Dendritic cell treated with granulocyte-macrophage colony-stimulating factor and Interleukin-4, amounts not matched to agents 40 ng/mL and 50 ng/mL, for 4 days (primary cell): ENCODE results near the gene KPNA3.
"Not testable (repeated sequence)": the region's sequence is repeated elsewhere in the genome, so short reads cannot be mapped to it uniquely, and the experiment has no call there.

Source experiments
- H3K27ac Mint-ChIP-seq: one replicate; pipeline ENCODE4 v1.8.0; 2022; ENCODE audit warnings: mild to moderate bottlenecking, mixed read lengths
- H3K27me3 Mint-ChIP-seq: one replicate; pipeline ENCODE4 v1.8.0; 2022; ENCODE audit warnings: mild to moderate bottlenecking, mixed read lengths
- H3K36me3 Mint-ChIP-seq: one replicate; pipeline ENCODE4 v1.8.0; 2022; ENCODE audit warnings: low read depth, mixed read lengths
- H3K4me1 Mint-ChIP-seq: one replicate; pipeline ENCODE4 v1.8.0; 2022; ENCODE audit warnings: low read depth, mixed read lengths
- H3K4me3 Mint-ChIP-seq: one replicate; pipeline ENCODE4 v1.8.0; 2022; ENCODE audit warnings: mild to moderate bottlenecking, moderate library complexity, mixed read lengths
- H3K9me3 Mint-ChIP-seq: one replicate; pipeline ENCODE4 v1.8.0; 2022; ENCODE audit warnings: mixed read lengths
- intact Hi-C: fragments of 100-400 bp; cut with micrococcal nuclease; formaldehyde crosslinking; loops from one replicate; pipeline ENCODE4 v1.15.0; 2022

Gene KPNA3

DNA sequence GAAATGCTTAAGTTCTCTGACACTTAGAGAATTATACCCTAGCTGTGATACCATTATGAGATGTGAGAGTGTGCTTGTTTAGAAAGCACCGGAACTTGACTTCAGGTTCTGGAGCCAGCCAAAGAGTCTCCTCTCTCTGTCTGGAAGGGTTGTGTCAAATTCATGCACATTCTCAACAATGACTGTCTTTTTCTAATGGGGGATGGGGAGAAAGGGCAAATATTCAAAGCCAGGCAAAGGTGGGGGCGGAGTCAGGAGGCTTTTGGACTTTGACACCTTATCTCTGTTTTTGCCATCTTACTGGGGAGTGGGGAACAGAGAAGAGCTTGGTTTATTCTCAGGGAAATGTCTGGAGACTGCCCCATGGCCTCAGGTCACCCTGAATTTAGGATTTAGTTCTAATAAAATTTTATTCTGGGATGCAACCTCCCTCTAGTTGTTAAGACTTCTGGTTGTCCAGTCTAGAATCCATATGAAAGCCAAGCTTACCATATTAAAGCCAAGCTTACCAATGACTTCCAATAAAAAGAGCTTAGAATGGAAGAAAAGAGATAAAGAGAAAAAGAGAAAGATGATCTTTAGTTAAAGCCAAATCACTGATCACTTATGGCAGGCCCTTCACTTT, 28.2 kb upstream of the KPNA3 start:
- Mint-ChIP-seq H3K4me3 (no peak overlapping the region), H3K27me3 (peaks cover 3% of the 10 kb centered on the region), H3K9me3 (no peaks in the 10 kb centered on the region), H3K36me3 (no peaks in the 10 kb centered on the region), H3K4me1 (no peaks in the 10 kb centered on the region), H3K27ac (no peak overlapping the region)
- intact Hi-C loops, result no loop called here

- H3K27me3 Mint-ChIP-seq, H3K4me1 Mint-ChIP-seq, H3K4me3 Mint-ChIP-seq, H3K36me3 Mint-ChIP-seq, H3K9me3 Mint-ChIP-seq, H3K27ac Mint-ChIP-seq, intact Hi-C loops: not testable (repeated sequence)
These were observed 23.6 kb upstream of the KPNA3 start for GRCh38 chr13:49816047-49816446.

GRCh38 chr13:49814551-49815270, 22.2 kb upstream of the KPNA3 start:
- intact Hi-C loops, result no loop called here
- Mint-ChIP-seq H3K27me3 (peaks cover 1% of the 10 kb centered on the region), H3K27ac (no peak overlapping the region), H3K4me3 (no peak overlapping the region), H3K36me3 (no peaks in the 10 kb centered on the region), H3K4me1 (no peaks in the 10 kb centered on the region), H3K9me3 (no peaks in the 10 kb centered on the region)

GRCh38 chr13:49812812-49813211, 20.3 kb upstream of the KPNA3 start:
- Mint-ChIP-seq H3K27ac (no peak overlapping the region), H3K4me1 (no peaks in the 10 kb centered on the region), H3K36me3 (no peaks in the 10 kb centered on the region), H3K4me3 (no peak overlapping the region), H3K27me3 (peaks cover 1% of the 10 kb centered on the region), H3K9me3 (no peaks in the 10 kb centered on the region)
- intact Hi-C loops, result no loop called here

GRCh38 chr13:49811527-49811908, 19.0 kb upstream of the KPNA3 start:
- Mint-ChIP-seq H3K36me3 (no peaks in the 10 kb centered on the region), H3K27me3 (peaks cover 2% of the 10 kb centered on the region), H3K9me3 (no peaks in the 10 kb centered on the region), H3K27ac (no peak overlapping the region), H3K4me1 (no peaks in the 10 kb centered on the region), H3K4me3 (no peak overlapping the region)
- intact Hi-C loops, result no loop called here

- intact Hi-C loops, result no loop called here
- Mint-ChIP-seq H3K9me3 (no peaks in the 10 kb centered on the region), H3K36me3 (no peaks in the 10 kb centered on the region), H3K4me3 (no peak overlapping the region), H3K27ac (no peak overlapping the region), H3K4me1 (no peaks in the 10 kb centered on the region), H3K27me3 (peaks cover 2% of the 10 kb centered on the region)
These were observed 18.4 kb upstream of the KPNA3 start for GRCh38 chr13:49810567-49811526.

- H3K9me3 Mint-ChIP-seq, result no peaks in the 10 kb centered on the region
- H3K4me1 Mint-ChIP-seq, result no peaks in the 10 kb centered on the region
- no peak overlapping the region for H3K27ac Mint-ChIP-seq
- intact Hi-C loops, result no loop called here
- H3K27me3 Mint-ChIP-seq, result peaks cover 2% of the 10 kb centered on the region
- H3K4me3 Mint-ChIP-seq, result no peak overlapping the region
- H3K36me3 Mint-ChIP-seq, result no peaks in the 10 kb centered on the region
These were observed 15.2 kb upstream of the KPNA3 start for GRCh38 chr13:49807681-49808080.

- Mint-ChIP-seq H3K27me3 (peaks cover 4% of the 10 kb centered on the region), H3K9me3 (no peaks in the 10 kb centered on the region), H3K27ac (no peak overlapping the region), H3K36me3 (no peaks in the 10 kb centered on the region), H3K4me3 (no peak overlapping the region), H3K4me1 (no peaks in the 10 kb centered on the region)
- intact Hi-C loops, result no loop called here
These were observed 13.6 kb upstream of the KPNA3 start for GRCh38 chr13:49806126-49806536.

- H3K27ac Mint-ChIP-seq, result not testable (repeated sequence)
These were observed 10.6 kb upstream of the KPNA3 start for GRCh38 chr13:49803047-49803446.

GRCh38 chr13:49802426-49802825, 9.9 kb upstream of the KPNA3 start:
- H3K9me3 Mint-ChIP-seq, result no peaks in the 10 kb centered on the region
- intact Hi-C loops, result no loop called here
- H3K4me1 Mint-ChIP-seq, result no peaks in the 10 kb centered on the region
- no peaks in the 10 kb centered on the region for H3K36me3 Mint-ChIP-seq
- peaks cover 5% of the 10 kb centered on the region for H3K27me3 Mint-ChIP-seq
- H3K27ac Mint-ChIP-seq, result no peak overlapping the region
- H3K4me3 Mint-ChIP-seq, result no peak overlapping the region

More at GRCh38 chr13:49803047-49803446, 10.6 kb upstream of the KPNA3 start:
- H3K4me3 Mint-ChIP-seq, H3K4me1 Mint-ChIP-seq, H3K36me3 Mint-ChIP-seq, intact Hi-C loops, H3K27me3 Mint-ChIP-seq, H3K9me3 Mint-ChIP-seq: not testable (repeated sequence)

GRCh38 chr13:49791711-49792549, 552 bp downstream of the KPNA3 start:
- Mint-ChIP-seq H3K4me3 (peak overlapping the region; percentile 87), H3K27ac (peak overlapping the region; percentile 93), H3K9me3 (no peaks in the 10 kb centered on the region), H3K27me3 (no peaks in the 10 kb centered on the region), H3K4me1 (peaks cover 33% of the 10 kb centered on the region), H3K36me3 (peaks cover 14% of the 10 kb centered on the region)
- intact Hi-C loops, result loop anchor here (5.0 kb wide), 2 partner anchors 100 to 205 kb away; partner anchors contain the start of genes EBPL and TRIM13

DNA sequence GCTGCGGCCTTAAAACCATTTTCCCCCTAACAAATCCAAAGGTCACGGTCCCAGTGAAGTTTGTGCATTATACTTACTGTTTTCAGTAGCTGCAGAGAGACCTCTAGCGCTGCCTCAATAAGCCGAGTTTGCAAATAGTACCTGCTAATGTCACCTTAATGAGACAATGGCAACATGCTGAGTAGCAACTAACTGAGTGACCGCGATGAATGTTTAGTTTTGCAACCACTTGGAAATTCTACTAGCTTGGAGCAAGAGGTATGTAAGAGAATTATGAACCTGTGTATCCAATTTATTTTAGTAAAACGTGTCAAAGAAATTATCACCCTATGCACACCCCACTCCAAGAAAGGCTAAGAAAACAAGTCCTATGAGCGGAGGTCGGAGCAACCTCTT, 1.2 kb downstream of the KPNA3 start:
- Mint-ChIP-seq H3K4me3 (peak overlapping the region; percentile 74), H3K27me3 (no peaks in the 10 kb centered on the region), H3K4me1 (peaks cover 40% of the 10 kb centered on the region), H3K9me3 (no peaks in the 10 kb centered on the region), H3K36me3 (peaks cover 14% of the 10 kb centered on the region), H3K27ac (peak overlapping the region; percentile 93)
- intact Hi-C loops, result loop anchor here (5.0 kb wide), 2 partner anchors 99 to 206 kb away; partner anchors contain the start of genes EBPL and TRIM13

GRCh38 chr13:49789968-49790367, 2.5 kb downstream of the KPNA3 start:
- intact Hi-C loops, result loop anchor here (5.0 kb wide), 2 partner anchors 98 to 207 kb away; partner anchors contain the start of genes EBPL and TRIM13
- H3K9me3 Mint-ChIP-seq, result no peaks in the 10 kb centered on the region
- H3K36me3 Mint-ChIP-seq, result peaks cover 14% of the 10 kb centered on the region
- no peak overlapping the region for H3K27ac Mint-ChIP-seq
- no peak overlapping the region for H3K4me3 Mint-ChIP-seq
- H3K27me3 Mint-ChIP-seq, result no peaks in the 10 kb centered on the region
- H3K4me1 Mint-ChIP-seq, result peaks cover 52% of the 10 kb centered on the region
